MM.1S (cell line): ENCODE measurements around the gene NEUROD4.

Source experiments
- DNase-seq: peaks from one replicate; pipeline ENCODE4 v3.0.0-alpha.2; 2015
- H2AFZ ChIP-seq: fragments of 300-600 bp; sonication (generic); 2 replicates; pipeline ENCODE4 v1.6.0; 2016; ENCODE audit warnings: antibody characterized with exemption, low read length
- H3F3A ChIP-seq: fragments of 300-600 bp; sonication (generic); 2 replicates; pipeline ENCODE4 v1.6.1; 2016; ENCODE audit warnings: mild to moderate bottlenecking, antibody characterized with exemption, low read length, moderate library complexity, mixed read lengths; ENCODE audit not compliant: insufficient read depth
- H3K27ac ChIP-seq: fragments of 300-600 bp; sonication (generic); 2 replicates; pipeline ENCODE4 v1.5.1; 2016; ENCODE audit warnings: mild to moderate bottlenecking, low read length
- H3K27me3 ChIP-seq: fragments of 300-600 bp; sonication (generic); replicated peaks from 2 replicates; pipeline ENCODE4 v1.6.0; 2016; ENCODE audit warnings: low read length; ENCODE audit not compliant: insufficient read depth
- H3K36me3 ChIP-seq: fragments of 300-600 bp; sonication (generic); replicated peaks from 2 replicates; pipeline ENCODE4 v1.6.1; 2016; ENCODE audit warnings: mild to moderate bottlenecking, low read length, mixed read lengths; ENCODE audit not compliant: insufficient read depth
- H3K4me1 ChIP-seq: fragments of 300-600 bp; sonication (generic); 2 replicates; pipeline ENCODE4 v1.6.1; 2016; ENCODE audit warnings: low read length, mixed read lengths
- H3K4me2 ChIP-seq: fragments of 300-600 bp; sonication (generic); 2 replicates; pipeline ENCODE4 v1.6.0; 2016; ENCODE audit warnings: low read depth, low read length
- H3K4me3 ChIP-seq: fragments of 300-600 bp; sonication (generic); 2 replicates; pipeline ENCODE4 v1.5.1; 2016; ENCODE audit warnings: low read length, mixed read lengths
- H3K79me2 ChIP-seq: fragments of 300-600 bp; sonication (generic); 2 replicates; pipeline ENCODE4 v1.6.1; 2016; ENCODE audit warnings: mixed run types, low read length, mixed read lengths
- H3K9ac ChIP-seq: fragments of 300-600 bp; sonication (generic); 2 replicates; pipeline ENCODE4 v1.6.1; 2016; ENCODE audit warnings: low read length, mixed read lengths
- H3K9me2 ChIP-seq: fragments of 300-600 bp; sonication (generic); replicated peaks from 2 replicates; pipeline ENCODE4 v1.6.1; 2016; ENCODE audit warnings: mild to moderate bottlenecking, low read length, mixed read lengths; ENCODE audit not compliant: insufficient read depth
- H3K9me3 ChIP-seq: fragments of 300-600 bp; sonication (generic); replicated peaks from 2 replicates; pipeline ENCODE4 v1.6.1; 2016; ENCODE audit warnings: mild to moderate bottlenecking, low read length, mixed read lengths; ENCODE audit not compliant: insufficient read depth
- H4K20me1 ChIP-seq: fragments of 300-600 bp; sonication (generic); 2 replicates; pipeline ENCODE4 v1.6.1; 2016; ENCODE audit warnings: mild to moderate bottlenecking, low read length, moderate library complexity, mixed read lengths; ENCODE audit not compliant: insufficient read depth
- EZH2 ChIP-seq: fragments of 300-600 bp; sonication (generic); optimal IDR thresholded peaks from 2 replicates; pipeline ENCODE3; 2017; ENCODE audit warnings: low read depth, mild to moderate bottlenecking, antibody characterized with exemption, low read length, mixed read lengths
- EZH2phosphoT487 ChIP-seq: fragments of 300-600 bp; sonication (generic); IDR thresholded peaks from 2 replicates; pipeline ENCODE4 v1.6.1; 2018; ENCODE audit warnings: antibody characterized with exemption, low read length
- TF ChIP-seq, protein P1 (sequence below): fragments of 300-600 bp; sonication (generic); IDR thresholded peaks from 2 replicates; pipeline ENCODE4 v1.5.1; 2016; ENCODE audit warnings: antibody characterized with exemption, low read length, mixed read lengths

The NEUROD4 gene

DNA sequence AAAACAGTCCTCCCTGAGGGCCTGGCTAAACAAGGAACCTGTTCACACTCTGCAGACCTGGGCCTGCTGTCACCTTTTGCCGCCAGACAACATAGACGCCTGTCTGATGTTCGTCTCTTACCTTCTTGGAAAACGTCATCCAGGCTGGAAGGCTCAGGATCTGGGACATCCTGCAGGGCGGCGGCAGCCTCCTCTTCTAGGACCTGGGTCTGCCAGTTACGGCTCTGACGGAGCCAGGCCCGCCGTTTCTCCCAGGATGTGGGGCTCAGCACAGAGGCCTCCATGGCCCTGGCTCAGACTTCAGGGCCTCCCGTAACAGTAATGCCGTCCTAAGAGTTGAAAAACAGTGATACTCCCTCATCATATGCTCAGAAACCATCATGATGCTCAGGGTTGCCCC lies 45.5 kb upstream of the NEUROD4 start:
- H3K36me3 ChIP-seq = no peaks in the 10 kb centered on the region; the same call in 1 of the 2 replicates
- H3F3A ChIP-seq = no peaks in the 10 kb centered on the region
- H3K4me2 ChIP-seq = no peak overlapping the region
- no peak overlapping the region for H2AFZ ChIP-seq
- H3K9me2 ChIP-seq = no peaks in the 10 kb centered on the region
- TF ChIP-seq EZH2 = no peak
- TF ChIP-seq, protein P1, sequence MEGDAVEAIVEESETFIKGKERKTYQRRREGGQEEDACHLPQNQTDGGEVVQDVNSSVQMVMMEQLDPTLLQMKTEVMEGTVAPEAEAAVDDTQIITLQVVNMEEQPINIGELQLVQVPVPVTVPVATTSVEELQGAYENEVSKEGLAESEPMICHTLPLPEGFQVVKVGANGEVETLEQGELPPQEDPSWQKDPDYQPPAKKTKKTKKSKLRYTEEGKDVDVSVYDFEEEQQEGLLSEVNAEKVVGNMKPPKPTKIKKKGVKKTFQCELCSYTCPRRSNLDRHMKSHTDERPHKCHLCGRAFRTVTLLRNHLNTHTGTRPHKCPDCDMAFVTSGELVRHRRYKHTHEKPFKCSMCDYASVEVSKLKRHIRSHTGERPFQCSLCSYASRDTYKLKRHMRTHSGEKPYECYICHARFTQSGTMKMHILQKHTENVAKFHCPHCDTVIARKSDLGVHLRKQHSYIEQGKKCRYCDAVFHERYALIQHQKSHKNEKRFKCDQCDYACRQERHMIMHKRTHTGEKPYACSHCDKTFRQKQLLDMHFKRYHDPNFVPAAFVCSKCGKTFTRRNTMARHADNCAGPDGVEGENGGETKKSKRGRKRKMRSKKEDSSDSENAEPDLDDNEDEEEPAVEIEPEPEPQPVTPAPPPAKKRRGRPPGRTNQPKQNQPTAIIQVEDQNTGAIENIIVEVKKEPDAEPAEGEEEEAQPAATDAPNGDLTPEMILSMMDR = no peak
- TF ChIP-seq EZH2phosphoT487 = no peak
- H3K9ac ChIP-seq = no peak overlapping the region
- no peaks in the 10 kb centered on the region for H4K20me1 ChIP-seq
- no peak overlapping the region for H3K4me3 ChIP-seq
- DNase-seq = no peak
- H3K4me1 ChIP-seq = no peaks in the 10 kb centered on the region
- H3K27ac ChIP-seq = no peak overlapping the region
- no peaks in the 10 kb centered on the region for H3K9me3 ChIP-seq
- H3K27me3 ChIP-seq = no peaks in the 10 kb centered on the region
- 0 out of 2 replicates have a peak, but pooled peaks cover 3% of the 10 kb centered on the region for H3K79me2 ChIP-seq

DNA sequence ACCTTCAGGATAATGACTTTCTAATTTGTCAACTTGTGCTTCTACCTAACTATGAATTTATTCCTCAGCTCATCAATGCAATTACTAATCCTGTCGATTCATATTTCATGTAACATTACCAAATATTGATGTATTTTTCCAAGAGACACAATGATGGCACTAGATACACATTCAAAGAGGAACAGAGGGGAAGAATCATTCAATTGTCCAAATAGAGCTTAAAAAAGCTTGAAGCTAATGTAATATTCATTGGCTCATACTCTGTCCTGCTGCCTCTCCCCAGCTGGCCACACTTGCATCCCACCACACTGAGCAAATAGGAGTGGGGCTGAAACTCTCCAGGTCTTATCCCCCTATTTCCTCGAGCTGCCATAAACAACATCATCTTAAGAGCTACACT lies 44.5 kb upstream of the NEUROD4 start:
- no peaks in the 10 kb centered on the region for H4K20me1 ChIP-seq
- TF ChIP-seq EZH2 (no peak), EZH2phosphoT487 (no peak)
- TF ChIP-seq, protein P1 = no peak
- H3K4me3 ChIP-seq = no peak overlapping the region
- no peaks in the 10 kb centered on the region for H3K9me3 ChIP-seq
- no peaks in the 10 kb centered on the region for H3F3A ChIP-seq
- no peak overlapping the region for H3K9ac ChIP-seq
- 0 out of 2 replicates have a peak, but pooled peaks cover 3% of the 10 kb centered on the region for H3K79me2 ChIP-seq
- no peak overlapping the region for H3K4me2 ChIP-seq
- no peak overlapping the region for H2AFZ ChIP-seq
- no peaks in the 10 kb centered on the region for H3K9me2 ChIP-seq
- no peaks in the 10 kb centered on the region for H3K27me3 ChIP-seq
- no peak for DNase-seq
- H3K4me1 ChIP-seq = no peaks in the 10 kb centered on the region
- no peak overlapping the region for H3K27ac ChIP-seq
- no peaks in the 10 kb centered on the region; the same call in 1 of the 2 replicates for H3K36me3 ChIP-seq

DNA sequence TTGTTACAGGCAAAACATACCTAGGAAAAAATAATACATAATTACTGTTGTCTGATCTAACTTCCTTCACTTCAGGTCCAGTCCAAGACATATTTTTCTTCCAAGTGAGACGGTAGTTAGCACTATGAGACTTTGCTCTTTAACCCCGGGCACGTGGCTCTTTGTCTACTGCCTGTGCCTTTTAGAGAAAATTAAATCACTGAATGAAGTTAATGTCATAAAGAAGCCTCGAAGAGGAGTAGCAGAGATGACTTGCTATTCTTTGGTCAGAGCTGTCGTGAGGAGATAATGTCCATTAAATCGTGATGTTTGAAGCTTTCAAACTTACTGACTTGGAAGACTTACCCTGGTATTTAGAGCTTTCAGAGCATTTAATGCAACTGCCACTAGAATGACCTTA lies 43.9 kb upstream of the NEUROD4 start:
- no peaks in the 10 kb centered on the region for H3K9me3 ChIP-seq
- H4K20me1 ChIP-seq = no peaks in the 10 kb centered on the region
- no peak for DNase-seq
- H3K27ac ChIP-seq = no peak overlapping the region
- H3K27me3 ChIP-seq = no peaks in the 10 kb centered on the region
- H3K9me2 ChIP-seq = no peaks in the 10 kb centered on the region
- H3K9ac ChIP-seq = no peak overlapping the region
- TF ChIP-seq EZH2phosphoT487 (no peak), EZH2 (no peak)
- TF ChIP-seq, protein P1 = no peak
- no peaks in the 10 kb centered on the region for H3F3A ChIP-seq
- H3K4me2 ChIP-seq = no peak overlapping the region
- no peak overlapping the region for H2AFZ ChIP-seq
- no peaks in the 10 kb centered on the region for H3K4me1 ChIP-seq
- H3K36me3 ChIP-seq = no peaks in the 10 kb centered on the region; the same call in 1 of the 2 replicates
- no peak overlapping the region for H3K4me3 ChIP-seq
- H3K79me2 ChIP-seq = 0 out of 2 replicates have a peak, but pooled peaks cover 3% of the 10 kb centered on the region
